K562 (cell line): Measurements from ENCODE around the gene SELENOM. TPM values are rescaled to one million over a fixed set of nuclear protein-coding genes. Genes with fewer than 3 reads are reported as not detected.

Experiments
- ATAC-seq: fragments of 200-7000 bp; cut with Tn5 transposase; 3 replicates; pipeline ENCODE4 v1.9.1; 2020; ENCODE audit warnings: moderate library complexity
- BruUV-seq: library from RNA; stranded (reverse); fragments of 400-500 nt; replicated peaks from 2 replicates; lab custom pipeline; 2021; lab: Mats Ljungman, UMichigan
- CTCF ChIA-PET: fragments of 300-600 bp; formaldehyde crosslinking; extraction: SDS; loops from one replicate; lab custom pipeline; 2021; ENCODE audit warnings: low intra/inter-chr PET ratio; lab: Yijun Ruan, JAX
- POLR2A ChIA-PET: fragments of 300-600, 350-650 bp; sonication (Branson Sonifier 250); formaldehyde crosslinking; extraction: SDS; loops from one replicate; lab custom pipeline; 2021; ENCODE audit warnings: antibody characterized with exemption, inconsistent platforms; lab: Yijun Ruan, JAX
- DNase-seq, 4 experiments: peaks; one replicate each; pipeline versions ENCODE4 v3.0.0 to v3.0.0-alpha.2; 2011 to 2018; ENCODE audit warnings: low spot score in 3 of 4, mixed read lengths in 3 of 4; ENCODE audit errors: extremely low read depth in 1 of 4
- FAIRE-seq: peaks from 2 replicates; lab custom pipeline; 2011; peaks lifted over from hg19 to GRCh38; lab: Jason Lieb, UNC
- H2AFZ ChIP-seq: 2 replicates; pipeline ENCODE4 v1.6.0; 2011; ENCODE audit warnings: low read depth, low read length, control low read depth, inconsistent platforms
- H3K27ac ChIP-seq: fragments of 200-600 bp; 3 replicates; pipeline ENCODE4 v1.8.0; 2011; ENCODE audit warnings: low read depth, mild to moderate bottlenecking, control low read depth, inconsistent platforms, low read length, moderate library complexity, mixed read lengths; ENCODE audit errors: extremely low read depth
- H3K27me3 ChIP-seq, 2 experiments: fragments of 300-600 bp in 1 of 2; 2 replicates in 1 of 2; 3 replicates in 1 of 2; pipeline versions ENCODE4 v1.6.0 to v1.8.0; 2011; ENCODE audit warnings: inconsistent platforms in 2 of 2, low read length in 2 of 2, mild to moderate bottlenecking in 1 of 2, mixed read lengths in 1 of 2, moderate library complexity in 1 of 2; ENCODE audit not compliant: control insufficient read depth in 2 of 2, insufficient read depth in 2 of 2
- H3K36me3 ChIP-seq: fragments of 300-600 bp; 3 replicates; pipeline ENCODE4 v1.8.0; 2011; ENCODE audit warnings: mild to moderate bottlenecking, low read length, inconsistent platforms; ENCODE audit not compliant: control insufficient read depth, insufficient read depth
- H3K4me1 ChIP-seq, 2 experiments: fragments of 200-600 bp in 1 of 2; replicated peaks in 1 of 2; 2 replicates in 1 of 2; 3 replicates in 1 of 2; pipeline versions ENCODE4 v1.5.1 to v1.8.0; 2011; ENCODE audit warnings: inconsistent platforms in 2 of 2, low read length in 2 of 2, mild to moderate bottlenecking in 1 of 2, mixed read lengths in 1 of 2, moderate library complexity in 1 of 2; ENCODE audit not compliant: control insufficient read depth in 2 of 2, insufficient read depth in 2 of 2
- H3K4me2 ChIP-seq: 2 replicates; pipeline ENCODE4 v1.6.1; 2011; ENCODE audit warnings: low read length, control low read depth, inconsistent platforms, mixed read lengths; ENCODE audit not compliant: insufficient read depth
- H3K4me3 ChIP-seq: fragments of 200-600 bp; sonication (generic), shearing (Covaris generic); 2 replicates; pipeline ENCODE4 v1.5.1; 2016; ENCODE audit warnings: control low read depth, inconsistent platforms
- H3K79me2 ChIP-seq: fragments of 200-600 bp; 3 replicates; pipeline ENCODE4 v1.8.0; 2011; ENCODE audit warnings: low read length, inconsistent platforms; ENCODE audit not compliant: control insufficient read depth, insufficient read depth
- H3K9ac ChIP-seq, 2 experiments: 2 replicates each; pipeline versions ENCODE4 v1.6.0 to v1.6.1; 2011; ENCODE audit warnings: low read depth in 2 of 2, low read length in 2 of 2, control low read depth in 1 of 2, inconsistent platforms in 1 of 2, mild to moderate bottlenecking in 1 of 2, mixed read lengths in 1 of 2; ENCODE audit not compliant: insufficient read depth in 1 of 2
- H3K9me1 ChIP-seq: one replicate; pipeline ENCODE4 v1.6.0; 2011; ENCODE audit warnings: inconsistent platforms, mild to moderate bottlenecking, low read length, moderate library complexity; ENCODE audit not compliant: control insufficient read depth, insufficient read depth
- H3K9me3 ChIP-seq: replicated peaks from 2 replicates; pipeline ENCODE4 v1.5.1; 2011; ENCODE audit warnings: low read depth, low read length, inconsistent platforms; ENCODE audit not compliant: control insufficient read depth, insufficient read depth
- H4K20me1 ChIP-seq: replicated peaks from 2 replicates; pipeline ENCODE4 v1.6.1; 2011; ENCODE audit warnings: low read length, inconsistent platforms, mixed read lengths; ENCODE audit not compliant: control insufficient read depth, insufficient read depth
- BHLHE40 ChIP-seq: IDR thresholded peaks from 2 replicates; pipeline ENCODE4 v1.6.1; 2011; ENCODE audit warnings: low read length, improper control_type of control experiment
- C11orf30 ChIP-seq: fragments of 450-650 bp; IDR thresholded peaks from 2 replicates; pipeline ENCODE4 v1.6.1; 2016; ENCODE audit warnings: low read depth, mild to moderate bottlenecking
- CBX1 ChIP-seq: sonication (generic); IDR thresholded peaks from 2 replicates; pipeline ENCODE4 v1.6.1; 2016; ENCODE audit warnings: antibody characterized with exemption, low read depth, mild to moderate bottlenecking
- CCAR2 ChIP-seq: fragments of 200-400 bp; formaldehyde crosslinking; IDR thresholded peaks from 2 replicates; pipeline ENCODE4 v1.6.1; 2017; ENCODE audit warnings: mild to moderate bottlenecking, low read depth, low read length
- CXXC5 ChIP-seq: fragments of 250-450 bp; sonication (Bioruptor Pico); IDR thresholded peaks from 2 replicates; pipeline ENCODE4 v1.8.0; 2022; ENCODE audit warnings: inconsistent platforms, mild to moderate bottlenecking, moderate library complexity
- HLTF ChIP-seq: fragments of 450-650 bp; IDR thresholded peaks from 2 replicates; pipeline ENCODE4 v1.6.1; 2016
- HNRNPK ChIP-seq: fragments of 200-400 bp; formaldehyde crosslinking; IDR thresholded peaks from one replicate; pipeline ENCODE4 v1.6.1; 2018; ENCODE audit warnings: mild to moderate bottlenecking, low read depth, low read length; ENCODE audit not compliant: poor library complexity, severe bottlenecking
- IFI16 ChIP-seq: fragments of 250-450 bp; sonication (Bioruptor Pico); IDR thresholded peaks from 2 replicates; pipeline ENCODE4 v2.1.2; 2022; ENCODE audit warnings: mild to moderate bottlenecking, inconsistent platforms
- KLF1 ChIP-seq: fragments of 450-650 bp; IDR thresholded peaks from 2 replicates; pipeline ENCODE4 v1.6.1; 2016; ENCODE audit warnings: missing genetic modification characterization, missing compliant biosample characterization
- PKNOX1 ChIP-seq: fragments of 450-650 bp; IDR thresholded peaks from 2 replicates; pipeline ENCODE4 v1.6.1; 2016
- POLR2B ChIP-seq: fragments of 450-650 bp; IDR thresholded peaks from 2 replicates; pipeline ENCODE4 v1.6.1; 2018; ENCODE audit warnings: low read depth; ENCODE audit not compliant: partially characterized antibody
- POLR3A ChIP-seq: IDR thresholded peaks from 2 replicates; pipeline ENCODE4 v1.6.1; 2011; ENCODE audit warnings: borderline replicate concordance, mild to moderate bottlenecking, moderate library complexity; ENCODE audit not compliant: insufficient read length, insufficient read depth; ENCODE audit errors: extremely low read depth
- RB1 ChIP-seq: fragments of 450-650 bp; IDR thresholded peaks from 2 replicates; pipeline ENCODE4 v1.6.1; 2017; ENCODE audit warnings: low read depth, mild to moderate bottlenecking
- SP2 ChIP-seq: IDR thresholded peaks from 2 replicates; pipeline ENCODE4 v1.6.1; 2011; ENCODE audit warnings: mild to moderate bottlenecking, low read depth, low read length, moderate library complexity; ENCODE audit not compliant: poor library complexity, severe bottlenecking; ENCODE audit errors: extremely low read depth
- SRSF1 ChIP-seq: fragments of 200-400 bp; formaldehyde crosslinking; IDR thresholded peaks from 2 replicates; pipeline ENCODE4 v1.6.1; 2017; ENCODE audit warnings: mild to moderate bottlenecking, low read depth, low read length, moderate library complexity
- TRIM24 ChIP-seq, 2 experiments: fragments of 450-650 bp; IDR thresholded peaks; 2 replicates each; pipeline ENCODE4 v1.6.1; 2016
- ZNF174 ChIP-seq: fragments of 250-450 bp; sonication (Bioruptor Pico); IDR thresholded peaks from 2 replicates; pipeline ENCODE4 v1.4.0; 2020; ENCODE audit warnings: mild to moderate bottlenecking
- ZNF695 ChIP-seq: fragments of 450-650 bp; formaldehyde crosslinking; IDR thresholded peaks from 2 replicates; pipeline ENCODE4 v1.4.0; 2020; ENCODE audit warnings: mild to moderate bottlenecking, moderate library complexity
- WGBS: fragments of 100-300 bp; shearing (Covaris generic); methylation state at CpG from one replicate; pipeline ENCODE4 v1.1.6; 2016; ENCODE audit warnings: low coverage, mixed read lengths; ENCODE audit not compliant: insufficient coverage; ENCODE audit errors: missing lambda C conversion rate; 5-methylcytosine and 5-hydroxymethylcytosine counted together
- in situ Hi-C: fragments of 300-500 bp; cut with MboI; formaldehyde crosslinking; loops from 4 replicates; pipeline ENCODE4 v1.15.0; 2018; ENCODE audit warnings: inconsistent platforms, mixed read lengths
- intact Hi-C: fragments of 100-400 bp; cut with micrococcal nuclease; formaldehyde crosslinking; loops from 2 replicates; pipeline ENCODE4 v1.14.2; 2022
- polyA plus RNA-seq, 8 experiments: library from polyadenylated mRNA; depleted of rRNA in 4 of 8; stranded (reverse) in 5 of 8; unstranded in 3 of 8; fragments of >200 nt; fragmentation: Nextera tagmentation in 2 of 8; fragmentation: Illumina TruSeq in 1 of 8; extraction: Ambion mirVana in 2 of 8; extraction: Trizol in 1 of 8; gene quantifications; 2 replicates each; pipeline versions ENCODE4 v1.2.1 to v1.2.3, GENCODE V29; 2011 to 2014; ENCODE audit warnings: inconsistent platforms in 1 of 8, missing spikeins in 1 of 8
- total RNA-seq, 7 experiments: library from RNA; depleted of rRNA in 6 of 7; stranded (reverse); fragments of >200 nt in 6 of 7; fragmentation: Illumina TruSeq in 2 of 7; extraction: Trizol in 2 of 7; gene quantifications; 2 replicates each; pipeline versions ENCODE4 v1.2.1 to v1.2.3, GENCODE V29; 2011 to 2021; ENCODE audit warnings: low replicate concordance in 1 of 7
- TF ChIP-seq, protein P1 (sequence below): fragments of 450-650 bp; IDR thresholded peaks from 2 replicates; pipeline ENCODE4 v1.6.1; 2017; ENCODE audit warnings: antibody characterized with exemption, mild to moderate bottlenecking

Gene SELENOM
- total and polyA plus RNA-seq, 9 of the 15 experiments (the other 6 are each of a cell fraction or from before 2014, with no cell fraction given), result 1.2 to 10.6 (median 3.7) TPM

DNA sequence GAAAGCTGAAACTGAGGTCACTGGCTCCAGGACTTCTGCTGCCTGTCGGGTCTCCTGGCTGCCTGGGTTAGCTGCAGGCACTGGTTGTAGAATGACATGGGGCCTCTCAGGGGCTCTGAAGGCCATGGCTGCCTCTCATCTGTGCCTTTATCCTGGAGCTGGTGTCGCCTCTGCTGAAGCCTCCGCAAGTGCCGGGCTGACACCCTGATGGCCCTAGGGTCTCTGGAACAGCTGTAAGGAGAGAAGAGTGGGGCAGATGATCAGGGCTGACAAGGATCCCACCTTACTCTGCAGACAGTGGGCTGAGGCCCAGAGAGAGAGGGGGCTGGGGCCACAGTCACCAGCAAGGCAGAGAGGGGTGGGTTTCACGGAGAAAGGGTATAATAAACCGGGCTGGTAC lies 28.3 kb upstream of the SELENOM start:
- H3K9me1 ChIP-seq, result no peaks in the 10 kb centered on the region
- H3K36me3 ChIP-seq, result no peaks in the 10 kb centered on the region
- no peak overlapping the region for H3K4me2 ChIP-seq
- H3K27me3 ChIP-seq, result no peaks in the 10 kb centered on the region
- intact Hi-C loops (no loop called here), in situ Hi-C loops (no loop called here)
- ChIA-PET POLR2A (interaction anchor here (0.6 to 1.6 kb wide), 4 partner anchors 10 to 57 kb away, joined by 3 read pairs; no protein-coding TSS in a partner anchor), CTCF (no interaction called here)
- FAIRE-seq (no peak), DNase-seq (no peak), ATAC-seq (no peak)
- no peak overlapping the region for H3K9ac ChIP-seq
- H3K9me3 ChIP-seq, result no peaks in the 10 kb centered on the region
- H3K4me1 ChIP-seq, result peaks cover 9 to 11% of the 10 kb centered on the region in 2 experiments; a peak in 4 of 5 replicates
- no peak overlapping the region for H2AFZ ChIP-seq
- H4K20me1 ChIP-seq, result no peaks in the 10 kb centered on the region
- H3K79me2 ChIP-seq, result no peaks in the 10 kb centered on the region
- H3K27ac ChIP-seq, result no peak overlapping the region
- no TSS peak for BruUV-seq
- no peak overlapping the region for H3K4me3 ChIP-seq
- WGBS, result 38% methylated on average over 4 of the region's 6 CpGs
- TF ChIP-seq HNRNPK, result no peak
- no peak for TF ChIP-seq HLTF
- TF ChIP-seq POLR3A, result no peak
- TF ChIP-seq KLF1 (tag), result no peak
- TF ChIP-seq ZNF695 (CRISPR knock-in tag), result no peak
- no peak for TF ChIP-seq CCAR2
- TF ChIP-seq, protein P1, sequence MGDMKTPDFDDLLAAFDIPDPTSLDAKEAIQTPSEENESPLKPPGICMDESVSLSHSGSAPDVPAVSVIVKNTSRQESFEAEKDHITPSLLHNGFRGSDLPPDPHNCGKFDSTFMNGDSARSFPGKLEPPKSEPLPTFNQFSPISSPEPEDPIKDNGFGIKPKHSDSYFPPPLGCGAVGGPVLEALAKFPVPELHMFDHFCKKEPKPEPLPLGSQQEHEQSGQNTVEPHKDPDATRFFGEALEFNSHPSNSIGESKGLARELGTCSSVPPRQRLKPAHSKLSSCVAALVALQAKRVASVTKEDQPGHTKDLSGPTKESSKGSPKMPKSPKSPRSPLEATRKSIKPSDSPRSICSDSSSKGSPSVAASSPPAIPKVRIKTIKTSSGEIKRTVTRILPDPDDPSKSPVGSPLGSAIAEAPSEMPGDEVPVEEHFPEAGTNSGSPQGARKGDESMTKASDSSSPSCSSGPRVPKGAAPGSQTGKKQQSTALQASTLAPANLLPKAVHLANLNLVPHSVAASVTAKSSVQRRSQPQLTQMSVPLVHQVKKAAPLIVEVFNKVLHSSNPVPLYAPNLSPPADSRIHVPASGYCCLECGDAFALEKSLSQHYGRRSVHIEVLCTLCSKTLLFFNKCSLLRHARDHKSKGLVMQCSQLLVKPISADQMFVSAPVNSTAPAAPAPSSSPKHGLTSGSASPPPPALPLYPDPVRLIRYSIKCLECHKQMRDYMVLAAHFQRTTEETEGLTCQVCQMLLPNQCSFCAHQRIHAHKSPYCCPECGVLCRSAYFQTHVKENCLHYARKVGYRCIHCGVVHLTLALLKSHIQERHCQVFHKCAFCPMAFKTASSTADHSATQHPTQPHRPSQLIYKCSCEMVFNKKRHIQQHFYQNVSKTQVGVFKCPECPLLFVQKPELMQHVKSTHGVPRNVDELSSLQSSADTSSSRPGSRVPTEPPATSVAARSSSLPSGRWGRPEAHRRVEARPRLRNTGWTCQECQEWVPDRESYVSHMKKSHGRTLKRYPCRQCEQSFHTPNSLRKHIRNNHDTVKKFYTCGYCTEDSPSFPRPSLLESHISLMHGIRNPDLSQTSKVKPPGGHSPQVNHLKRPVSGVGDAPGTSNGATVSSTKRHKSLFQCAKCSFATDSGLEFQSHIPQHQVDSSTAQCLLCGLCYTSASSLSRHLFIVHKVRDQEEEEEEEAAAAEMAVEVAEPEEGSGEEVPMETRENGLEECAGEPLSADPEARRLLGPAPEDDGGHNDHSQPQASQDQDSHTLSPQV, result no peak
- no peak for TF ChIP-seq RB1
- TF ChIP-seq C11orf30, result no peak
- TF ChIP-seq CXXC5, result no peak
- TF ChIP-seq CBX1, result no peak
- TF ChIP-seq POLR2B, result no peak
- TF ChIP-seq PKNOX1, result no peak
- no peak for TF ChIP-seq TRIM24 (IDR thresholded peaks at IDR 0.05)
- TF ChIP-seq BHLHE40, result no peak
- no peak for TF ChIP-seq SP2
- no peak for TF ChIP-seq SRSF1
- TF ChIP-seq ZNF174 (CRISPR knock-in tag), result no peak
- TF ChIP-seq IFI16 (CRISPR knock-in tag), result no peak
